Measurements from ENCODE around the gene PRRC2B.
"Not testable (repeated sequence)": the region's sequence is repeated elsewhere in the genome, so short reads cannot be mapped to it uniquely, and the experiment has no call there.

The PRRC2B gene

GRCh38 chr9:131393622-131394463, at the start of gene PRRC2B:
TSS of gene PRRC2B (plus strand) at chr9:131394086. CDS start at chr9:131430145, 36,059 bp downstream.
- DNase-seq (ENCODE audit: low read depth, low spot score) = peak; percentile 71

- not testable (repeated sequence) for DNase-seq (ENCODE audit: low read depth, low spot score)
Observed at GRCh38 chr9:131344931-131345535, 48.9 kb upstream of the PRRC2B start.

GRCh38 chr9:131346559-131346958, 47.3 kb upstream of the PRRC2B start:
- DNase-seq (ENCODE audit: low read depth, low spot score) = no peak

GRCh38 chr9:131347376-131348020, 46.4 kb upstream of the PRRC2B start:
- no peak for DNase-seq (ENCODE audit: low read depth, low spot score)

GRCh38 chr9:131348631-131349521, 45.0 kb upstream of the PRRC2B start:
- DNase-seq (ENCODE audit: low read depth, low spot score) = no peak

GRCh38 chr9:131349522-131349880, 44.4 kb upstream of the PRRC2B start:
- no peak for DNase-seq (ENCODE audit: low read depth, low spot score)

- DNase-seq (ENCODE audit: low read depth, low spot score) = no peak
Observed at GRCh38 chr9:131349881-131350563, 43.9 kb upstream of the PRRC2B start.

GRCh38 chr9:131356479-131356878, 37.4 kb upstream of the PRRC2B start:
- not testable (repeated sequence) for DNase-seq (ENCODE audit: low read depth, low spot score)

- no peak for DNase-seq (ENCODE audit: low read depth, low spot score)
Observed at GRCh38 chr9:131358556-131358955, 35.3 kb upstream of the PRRC2B start.

GRCh38 chr9:131361202-131361833, 32.6 kb upstream of the PRRC2B start:
- no peak for DNase-seq (ENCODE audit: low read depth, low spot score)

- DNase-seq (ENCODE audit: low read depth, low spot score) = no peak
Observed at GRCh38 chr9:131365546-131365945, 28.3 kb upstream of the PRRC2B start.

- DNase-seq (ENCODE audit: low read depth, low spot score) = no peak
Observed at GRCh38 chr9:131366761-131367401, 27.0 kb upstream of the PRRC2B start.

- DNase-seq (ENCODE audit: low read depth, low spot score) = no peak
Observed at GRCh38 chr9:131367450-131367849, 26.4 kb upstream of the PRRC2B start.

GRCh38 chr9:131370638-131371037, 23.2 kb upstream of the PRRC2B start:
- no peak for DNase-seq (ENCODE audit: low read depth, low spot score)

- DNase-seq (ENCODE audit: low read depth, low spot score) = not testable (repeated sequence)
Observed at GRCh38 chr9:131372599-131372973, 21.3 kb upstream of the PRRC2B start.

- DNase-seq (ENCODE audit: low read depth, low spot score) = not testable (repeated sequence)
Observed at GRCh38 chr9:131374638-131375037, 19.2 kb upstream of the PRRC2B start.

GRCh38 chr9:131379056-131379455, 14.8 kb upstream of the PRRC2B start:
- no peak for DNase-seq (ENCODE audit: low read depth, low spot score)

- peak; percentile 80 for DNase-seq (ENCODE audit: low read depth, low spot score)
Observed at GRCh38 chr9:131382850-131383729, 10.8 kb upstream of the PRRC2B start.

GRCh38 chr9:131385296-131385695, 8.6 kb upstream of the PRRC2B start:
- DNase-seq (ENCODE audit: low read depth, low spot score) = no peak
